GM15510 (cell line): ENCODE data around the gene KCNQ1OT1.

Experiments
- POLR2A ChIP-seq: IDR thresholded peaks from 3 replicates; pipeline ENCODE4 v1.6.1; 2011; ENCODE audit warnings: borderline replicate concordance; ENCODE audit not compliant: insufficient read length; ENCODE audit errors: extremely low read depth

Gene KCNQ1OT1

DNA sequence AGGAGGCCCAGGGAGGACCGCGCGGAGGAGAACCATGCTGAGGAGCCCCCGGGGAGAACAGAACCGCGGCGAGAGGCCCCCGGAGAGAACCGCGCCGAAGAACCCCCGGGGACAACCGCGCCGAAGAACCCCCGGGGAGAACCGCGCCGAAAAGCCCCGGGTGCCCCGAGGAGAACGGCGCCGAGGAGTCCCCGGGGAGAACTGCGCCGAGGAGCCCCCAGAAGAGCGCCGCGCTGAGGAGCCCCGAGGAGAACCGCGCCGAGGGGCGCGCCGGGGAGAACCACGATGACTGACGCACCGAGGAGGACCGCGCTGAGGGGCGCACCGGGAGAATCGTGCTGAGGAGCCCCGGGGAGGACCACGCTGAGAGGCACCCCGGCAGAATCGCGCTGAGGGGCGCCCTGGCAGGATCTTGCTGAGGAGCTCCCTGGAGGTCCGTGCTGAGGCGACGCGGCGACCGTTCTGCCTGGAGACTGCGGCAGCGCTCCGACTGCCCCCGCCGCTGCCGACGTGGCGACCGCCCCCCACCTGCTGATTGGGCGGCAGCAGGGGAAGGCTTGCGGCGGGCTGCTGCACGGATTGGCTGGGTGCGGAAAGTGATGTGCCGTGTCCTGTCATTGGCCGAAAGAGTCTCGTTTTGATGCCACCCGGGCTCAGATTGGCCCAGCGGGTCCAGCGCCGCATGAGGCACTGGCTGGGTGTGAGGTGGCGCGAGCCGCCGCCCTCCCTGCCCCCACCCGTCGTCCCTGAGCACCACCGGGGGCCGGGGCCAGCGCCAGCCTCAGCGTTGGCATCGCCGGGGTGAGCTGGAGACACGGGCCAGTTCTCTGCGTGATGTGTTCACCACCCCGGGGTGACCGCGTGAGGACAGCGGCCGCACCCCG is at the start of gene KCNQ1OT1:
TSS of gene KCNQ1OT1 (minus strand) at position 464 of the 884 bp plus-strand sequence.
- peak; percentile 97 for TF ChIP-seq POLR2A

DNA sequence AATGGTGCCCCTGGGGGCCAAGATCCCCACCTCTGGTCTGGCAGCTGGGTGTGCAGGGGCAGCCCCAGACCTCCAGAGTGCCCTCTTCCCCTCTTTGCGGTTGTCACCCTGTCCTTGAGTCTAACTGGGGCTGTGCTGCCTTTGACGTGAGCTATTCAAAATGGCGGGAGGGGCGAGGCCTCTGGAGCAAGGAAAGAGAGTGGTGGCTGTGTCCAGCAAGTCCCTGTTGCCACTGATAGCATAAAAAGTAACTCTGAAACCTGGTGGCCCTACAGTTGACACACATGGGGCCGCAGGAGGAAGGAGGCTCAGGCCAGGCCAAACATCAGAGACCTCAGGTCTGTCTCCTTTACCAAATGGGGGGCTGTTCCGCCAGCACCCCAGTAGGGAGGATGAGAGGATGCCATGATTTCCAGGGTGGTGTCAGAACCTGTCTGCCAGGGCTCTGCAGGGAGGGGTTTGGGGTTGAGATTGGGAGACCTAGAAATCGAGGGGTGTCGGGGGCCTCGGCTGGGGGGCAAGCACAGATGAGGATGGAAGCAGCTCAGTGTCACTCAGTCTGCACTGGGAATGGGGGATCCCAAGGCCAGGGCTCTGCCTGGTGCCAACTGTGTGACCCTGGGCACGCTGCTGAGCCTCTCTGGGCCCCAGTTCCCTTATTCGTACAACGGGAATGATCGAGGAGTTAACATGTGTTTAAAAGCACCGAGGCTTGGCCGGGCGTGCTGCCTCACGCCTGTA is 49.2 kb upstream of the KCNQ1OT1 start:
- no peak for TF ChIP-seq POLR2A

DNA sequence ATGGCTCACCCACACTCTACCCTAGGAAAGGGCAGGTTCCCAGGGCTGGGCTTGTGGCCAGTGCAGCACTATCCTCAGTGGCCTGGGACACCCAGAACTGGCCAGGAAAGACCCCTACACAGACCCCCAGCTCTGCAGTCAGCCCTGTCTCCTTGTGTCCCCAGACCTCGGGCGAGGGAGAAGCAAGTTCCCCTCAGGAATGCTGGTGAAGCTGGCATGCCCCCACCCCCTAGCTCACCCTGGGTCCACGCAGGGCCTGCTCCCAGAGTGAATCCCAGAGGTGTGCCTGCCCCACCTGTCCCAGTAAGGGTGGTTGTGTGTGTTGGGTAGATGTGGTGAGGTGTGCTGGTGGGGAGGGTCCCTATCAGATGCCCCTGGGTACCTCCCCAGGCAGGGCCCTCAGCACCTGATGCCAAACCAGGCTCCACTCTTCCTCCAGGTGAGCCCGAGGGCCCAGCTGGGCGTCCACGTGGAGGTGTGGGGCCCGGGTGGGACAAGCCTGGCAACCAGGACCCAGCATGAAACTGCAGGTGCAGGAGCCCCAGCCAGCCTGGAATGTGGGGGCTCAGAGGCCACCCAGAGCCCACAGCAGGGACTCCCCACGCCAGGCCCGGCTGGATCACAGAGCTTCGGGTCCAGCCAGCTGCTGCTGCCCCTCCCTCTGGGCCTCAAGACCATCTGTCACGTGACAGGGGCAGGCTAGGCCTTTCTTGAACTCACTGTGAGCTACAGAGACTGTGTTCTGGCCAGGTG is 48.4 kb upstream of the KCNQ1OT1 start:
- no peak for TF ChIP-seq POLR2A

DNA sequence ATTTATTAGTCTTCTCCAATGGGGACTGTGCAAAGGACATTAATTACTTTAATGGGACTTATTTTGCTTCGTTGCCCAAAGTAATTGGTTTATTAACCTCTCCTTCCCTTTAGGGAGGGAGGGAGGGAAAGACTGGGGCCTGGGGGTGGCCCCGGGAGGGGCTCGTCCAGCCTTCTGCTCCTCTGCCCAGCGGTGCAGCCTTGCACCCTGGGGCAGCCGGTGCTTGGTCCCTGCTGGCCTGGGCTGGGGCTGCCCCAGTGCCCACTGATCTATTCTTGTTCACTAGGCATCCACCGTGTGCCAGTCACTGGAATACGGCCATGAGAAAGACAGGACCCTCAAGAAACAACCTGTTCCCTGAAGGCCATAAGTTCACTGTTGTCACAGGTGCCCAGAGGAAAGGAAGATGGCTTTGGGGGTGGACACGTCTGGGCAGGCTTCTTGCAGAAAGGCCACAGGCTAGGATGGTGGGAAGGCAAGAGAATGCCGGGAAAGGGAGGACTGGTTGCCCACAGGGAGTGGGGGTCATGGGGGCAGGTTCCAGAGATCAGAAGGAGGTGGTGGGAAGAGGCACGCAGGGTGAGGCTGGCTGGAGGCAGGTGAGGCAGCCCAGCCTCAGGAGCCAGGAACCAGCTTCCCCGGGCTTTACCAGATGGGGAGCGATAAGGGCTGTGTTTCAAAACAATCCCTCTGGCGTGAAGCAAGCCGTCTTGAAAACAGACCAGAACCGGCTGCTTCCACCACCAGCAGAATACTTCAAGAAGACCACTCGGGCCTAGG is 47.6 kb upstream of the KCNQ1OT1 start:
- no peak for TF ChIP-seq POLR2A

DNA sequence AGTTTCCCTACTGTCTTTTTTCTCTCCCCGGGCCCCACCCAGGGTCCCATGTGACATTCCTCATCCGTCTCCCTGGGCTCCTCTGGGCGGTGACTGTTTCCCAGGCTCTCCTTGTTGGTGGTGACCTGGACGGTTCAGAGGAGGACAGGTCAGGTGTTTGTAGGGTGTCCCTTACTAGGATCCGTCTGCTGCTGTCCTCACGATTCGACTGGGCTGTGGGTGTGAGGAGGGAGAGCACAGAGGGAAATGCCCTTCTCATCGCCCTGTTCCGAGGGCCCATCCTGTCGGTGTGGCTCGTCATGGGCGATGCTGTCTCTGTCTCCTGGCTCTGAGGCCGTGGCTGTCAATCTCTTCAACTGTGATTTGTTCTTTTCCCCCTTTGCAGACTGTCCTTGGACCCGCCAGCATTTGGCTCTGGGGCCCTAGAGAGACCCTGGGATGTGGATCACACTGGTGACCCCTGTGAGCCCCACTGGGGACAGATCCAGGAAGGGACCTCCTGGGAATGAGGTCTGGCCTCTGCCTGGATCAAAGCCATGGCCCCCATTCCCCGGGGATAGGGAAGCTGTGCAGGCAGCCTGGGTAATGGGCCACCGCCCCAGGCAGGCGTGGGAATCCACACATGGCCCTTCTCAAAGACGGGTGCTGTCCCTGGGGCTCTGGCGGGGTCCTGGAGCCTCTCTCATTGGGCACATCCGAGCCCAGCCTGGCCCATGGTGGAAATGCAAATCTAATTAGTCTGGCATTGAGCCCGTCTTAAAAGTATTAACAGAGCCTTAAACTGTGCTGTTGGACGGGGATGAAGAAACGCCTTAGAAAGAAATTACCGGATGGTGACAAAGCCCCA is 46.8 kb upstream of the KCNQ1OT1 start:
- no peak for TF ChIP-seq POLR2A

DNA sequence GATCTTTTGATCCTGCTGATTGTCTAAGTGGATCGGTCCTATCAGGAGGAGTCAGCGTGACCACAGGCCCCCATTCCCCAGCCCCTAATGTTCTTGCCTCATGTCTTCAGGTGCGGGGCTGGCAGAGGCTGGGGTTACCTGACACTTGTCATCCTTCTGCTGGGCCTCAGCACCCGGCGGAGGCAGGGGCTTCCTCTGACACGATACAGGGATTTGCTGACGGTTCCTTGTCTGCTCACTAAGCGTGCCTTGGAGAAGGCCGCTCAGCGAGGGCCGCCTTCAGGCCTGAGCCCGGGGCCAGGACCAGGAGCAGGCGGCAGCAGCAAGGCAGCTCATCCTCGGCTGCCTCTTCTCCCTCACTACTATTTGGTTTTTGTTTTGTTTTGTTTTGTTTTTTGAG is 45.7 kb upstream of the KCNQ1OT1 start:
- no peak for TF ChIP-seq POLR2A

DNA sequence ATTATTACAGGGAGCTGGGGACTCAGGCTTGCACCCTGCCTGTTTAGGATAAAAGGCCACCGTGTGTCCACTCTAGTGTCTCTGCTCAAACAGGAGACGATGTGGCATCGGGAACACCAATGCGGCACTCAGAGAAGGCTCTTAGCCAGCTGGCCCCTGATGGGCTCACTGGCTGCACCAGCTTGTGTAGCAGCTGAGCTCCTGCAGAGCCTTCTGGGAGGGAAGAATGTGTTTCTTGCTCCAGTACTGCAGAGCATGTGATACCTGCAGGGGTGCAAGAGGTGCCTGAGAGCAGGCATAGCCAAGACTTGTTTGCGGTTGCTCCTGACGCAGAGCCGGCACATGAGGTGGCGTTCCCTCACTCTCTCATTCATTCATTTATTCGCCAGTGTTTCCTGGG is 44.4 kb upstream of the KCNQ1OT1 start:
- no peak for TF ChIP-seq POLR2A

DNA sequence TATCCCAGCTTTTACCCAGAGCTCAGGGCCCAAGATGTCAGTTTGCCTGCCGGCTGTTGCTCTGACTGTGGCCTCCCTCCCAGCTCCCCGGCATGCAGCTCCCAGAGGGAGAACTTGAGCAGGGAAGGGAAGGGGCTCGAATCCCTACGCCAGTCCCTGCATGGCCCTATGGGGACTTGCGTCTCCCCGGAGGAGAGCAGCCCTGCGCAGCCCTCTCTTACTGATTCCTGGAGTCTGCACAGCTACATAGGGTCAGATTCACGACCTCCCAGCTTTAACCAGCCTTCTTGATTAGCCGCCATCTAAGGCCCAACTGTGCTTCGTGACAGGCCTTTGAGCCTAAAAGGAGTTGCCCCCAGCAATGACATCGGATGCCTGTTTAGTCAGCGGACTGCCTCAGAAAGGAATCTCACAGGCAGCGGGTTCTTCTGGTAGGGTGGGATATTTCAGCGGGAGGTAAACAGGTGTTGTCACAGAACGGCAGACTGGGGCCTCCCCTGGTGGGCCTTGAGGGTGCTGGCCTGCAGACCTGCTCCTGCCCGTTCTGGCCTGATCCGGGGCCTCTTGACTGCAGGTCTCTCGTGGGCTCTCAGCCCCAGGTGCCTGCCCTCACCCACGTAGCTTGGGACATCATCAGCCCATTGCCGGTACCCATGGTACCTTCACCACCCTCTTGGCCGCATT is 43.8 kb upstream of the KCNQ1OT1 start:
- no peak for TF ChIP-seq POLR2A

DNA sequence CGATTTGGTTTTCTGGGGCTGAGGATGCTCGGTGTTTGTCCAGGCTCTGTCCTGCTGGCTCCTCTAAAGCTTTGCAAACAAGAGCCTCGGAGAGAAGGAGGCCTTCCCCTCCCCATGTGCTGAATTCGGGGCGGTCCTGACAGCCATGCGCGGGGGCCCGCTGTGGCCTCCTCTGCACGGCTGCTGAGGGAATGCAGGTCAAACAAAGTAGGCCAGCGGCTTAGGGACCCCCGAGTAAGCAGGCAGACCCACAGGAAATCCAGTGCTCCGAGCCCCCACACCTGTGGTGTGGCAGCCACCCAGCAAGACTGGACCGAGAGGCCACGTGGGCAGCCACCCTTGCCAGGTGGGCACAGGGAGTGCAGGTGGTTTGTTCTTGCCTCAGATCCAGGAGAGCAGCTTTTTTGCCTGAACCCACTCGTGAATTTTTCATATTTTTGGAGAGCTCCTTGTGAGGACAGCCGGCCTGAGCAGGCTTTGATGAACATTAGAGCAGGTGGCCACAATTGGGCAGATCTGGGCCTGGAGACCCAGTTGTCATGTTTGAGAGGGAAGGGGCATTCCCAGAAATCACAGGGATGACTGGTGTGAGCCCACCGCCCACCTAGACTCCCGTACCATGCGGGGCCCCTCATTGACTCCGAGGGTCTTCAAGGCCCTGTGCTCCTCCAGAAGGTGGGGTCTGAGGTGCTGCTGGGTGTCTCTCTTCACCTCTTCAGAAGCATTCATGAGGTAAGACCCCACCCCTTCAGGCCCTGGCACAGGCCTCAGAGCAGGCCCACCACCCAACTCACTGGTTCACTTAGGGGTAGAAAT is 43.0 kb upstream of the KCNQ1OT1 start:
- no peak for TF ChIP-seq POLR2A

DNA sequence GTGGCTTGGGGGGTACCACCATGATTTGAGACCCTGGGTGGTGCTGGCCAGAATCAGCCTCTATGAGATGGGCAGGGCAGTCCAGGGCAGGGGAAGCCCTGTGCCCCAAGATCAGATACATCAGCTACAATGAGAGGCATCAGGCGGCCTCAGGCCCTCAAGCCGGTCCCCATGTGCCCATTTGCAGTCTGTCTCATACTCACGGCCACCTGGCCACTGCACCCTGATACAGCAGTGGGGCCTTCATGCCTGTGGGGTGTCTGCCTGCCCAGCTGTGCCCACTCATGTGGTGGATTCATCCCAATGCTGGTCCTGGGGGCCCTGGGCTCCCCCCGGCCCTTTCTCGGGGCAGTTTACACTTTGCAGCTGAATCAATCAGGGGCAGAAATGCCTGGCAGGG is 42.4 kb upstream of the KCNQ1OT1 start:
- TF ChIP-seq POLR2A = no peak

DNA sequence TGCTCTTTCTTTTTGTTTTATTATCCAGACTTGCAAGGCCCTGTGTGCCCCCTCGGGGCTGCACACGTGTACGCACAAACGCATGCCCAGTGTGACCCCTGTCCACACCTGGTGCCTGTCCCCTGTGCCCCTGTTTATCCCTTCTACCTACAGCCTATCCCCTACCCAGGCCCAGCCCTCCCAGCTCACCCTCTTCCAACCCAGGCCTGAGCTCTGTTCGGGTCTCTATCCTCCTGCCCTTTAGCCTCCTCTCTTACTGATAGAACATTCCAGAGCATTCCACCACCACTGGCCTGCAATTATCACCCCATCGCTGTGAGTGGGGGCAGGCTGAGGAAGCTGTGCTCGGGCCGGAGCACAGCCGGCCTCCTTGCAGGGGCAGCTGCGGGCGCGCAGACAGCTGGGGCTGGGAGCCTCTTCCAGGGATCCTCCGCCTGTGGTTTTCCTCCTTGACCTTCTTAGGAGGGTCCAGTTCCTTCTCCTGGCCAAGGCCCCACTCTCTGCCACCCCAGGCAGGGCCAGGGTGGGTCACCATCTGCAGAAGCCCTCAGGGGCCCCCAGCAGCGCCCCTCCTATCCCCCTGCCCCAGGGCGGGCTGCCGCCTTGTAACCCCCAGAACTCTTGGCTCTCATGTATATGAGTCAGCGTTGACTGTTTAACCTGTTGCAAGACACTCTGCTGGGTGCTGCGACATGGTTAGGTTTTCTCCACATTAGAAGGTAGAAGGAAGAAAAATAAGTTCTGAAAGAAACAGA is 41.8 kb upstream of the KCNQ1OT1 start:
- no peak for TF ChIP-seq POLR2A

DNA sequence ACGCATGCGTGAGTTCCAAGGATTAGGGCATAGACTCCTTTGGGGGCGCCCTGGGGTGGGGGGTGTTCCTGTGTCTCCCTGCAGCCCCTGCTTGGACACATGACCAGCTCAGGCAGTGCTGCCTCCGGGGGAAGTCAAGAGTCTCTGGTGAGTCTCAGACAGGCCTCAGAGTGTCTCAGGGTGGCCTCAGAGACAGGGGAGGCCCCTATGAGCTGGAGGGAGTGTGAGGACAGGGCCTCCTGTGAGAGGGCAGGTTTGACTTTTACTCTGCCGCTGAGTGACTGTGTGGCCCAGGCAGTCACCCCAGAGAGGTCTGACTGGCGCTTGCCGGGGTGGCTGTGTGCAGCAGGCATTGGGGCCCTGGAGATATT is 41.2 kb upstream of the KCNQ1OT1 start:
- no peak for TF ChIP-seq POLR2A

DNA sequence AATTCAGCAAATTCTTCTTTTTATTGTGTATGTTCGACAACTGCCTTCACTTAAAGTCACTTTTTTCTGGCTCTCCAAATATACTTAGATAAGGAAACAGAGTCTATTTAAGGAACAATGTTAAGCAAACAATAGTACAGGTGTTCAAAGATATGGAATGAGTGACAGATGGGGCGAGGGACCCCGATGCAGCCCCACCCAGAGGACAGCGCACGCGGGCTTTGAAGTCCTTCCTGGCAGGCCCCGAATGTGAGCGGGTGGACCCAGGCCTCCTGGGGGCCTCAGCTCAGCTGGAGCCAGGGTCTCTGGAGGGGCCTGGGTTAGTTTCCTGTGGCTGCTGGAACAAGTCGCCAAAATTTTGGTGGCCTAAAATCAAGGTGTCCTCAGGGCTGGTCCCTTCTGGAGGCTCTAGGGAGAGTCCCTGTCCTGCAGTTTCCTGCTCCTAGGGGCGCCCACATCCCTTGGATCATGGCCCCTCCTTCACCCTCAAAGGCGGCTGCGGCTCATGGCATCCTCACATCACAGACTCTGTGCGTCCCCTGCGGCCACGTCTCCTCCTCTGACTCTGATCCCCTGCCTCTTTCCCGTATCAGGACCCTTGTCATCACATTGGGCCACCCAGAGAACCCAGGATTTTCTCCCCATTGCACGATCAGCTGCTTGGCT is 40.6 kb upstream of the KCNQ1OT1 start:
- TF ChIP-seq POLR2A = no peak
